GM18907 (cell line): ENCODE data around the gene THAP4.
"Not testable (repeated sequence)": the region's sequence is repeated elsewhere in the genome, so short reads cannot be mapped to it uniquely, and the experiment has no call there.

Source experiments
- ATAC-seq: cut with Tn5 transposase; IDR thresholded peaks from one replicate; pipeline ENCODE4 v1.9.1; 2021; ENCODE audit warnings: mild to moderate bottlenecking, moderate library complexity; ENCODE audit not compliant: unreplicated experiment

The THAP4 gene

GRCh38 chr2:241613017-241613780 lies 23.8 kb downstream of the THAP4 start:
- ATAC-seq = no peak

- no peak for ATAC-seq
Observed at GRCh38 chr2:241612156-241613016, 24.6 kb downstream of the THAP4 start.

DNA sequence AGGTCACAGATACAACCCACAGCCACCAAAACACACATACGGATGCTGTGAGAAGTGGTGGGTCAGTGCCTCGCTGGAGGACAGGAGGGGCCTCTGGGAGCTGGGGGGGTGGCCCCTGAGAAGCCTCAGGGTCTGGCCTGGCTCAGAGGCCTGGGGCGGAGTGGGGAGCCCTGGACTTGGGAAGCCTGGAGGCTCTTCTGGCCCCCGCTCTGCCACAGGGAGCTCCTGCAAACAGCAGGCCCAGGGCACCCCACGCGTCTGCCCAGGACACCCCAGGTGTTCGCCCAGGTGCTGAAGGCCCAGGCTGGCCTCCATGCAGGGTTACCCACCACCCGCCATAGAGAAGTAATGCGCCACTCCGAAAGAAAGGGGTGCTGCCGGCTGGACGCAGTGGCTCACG lies 25.9 kb downstream of the THAP4 start:
- no peak for ATAC-seq

DNA sequence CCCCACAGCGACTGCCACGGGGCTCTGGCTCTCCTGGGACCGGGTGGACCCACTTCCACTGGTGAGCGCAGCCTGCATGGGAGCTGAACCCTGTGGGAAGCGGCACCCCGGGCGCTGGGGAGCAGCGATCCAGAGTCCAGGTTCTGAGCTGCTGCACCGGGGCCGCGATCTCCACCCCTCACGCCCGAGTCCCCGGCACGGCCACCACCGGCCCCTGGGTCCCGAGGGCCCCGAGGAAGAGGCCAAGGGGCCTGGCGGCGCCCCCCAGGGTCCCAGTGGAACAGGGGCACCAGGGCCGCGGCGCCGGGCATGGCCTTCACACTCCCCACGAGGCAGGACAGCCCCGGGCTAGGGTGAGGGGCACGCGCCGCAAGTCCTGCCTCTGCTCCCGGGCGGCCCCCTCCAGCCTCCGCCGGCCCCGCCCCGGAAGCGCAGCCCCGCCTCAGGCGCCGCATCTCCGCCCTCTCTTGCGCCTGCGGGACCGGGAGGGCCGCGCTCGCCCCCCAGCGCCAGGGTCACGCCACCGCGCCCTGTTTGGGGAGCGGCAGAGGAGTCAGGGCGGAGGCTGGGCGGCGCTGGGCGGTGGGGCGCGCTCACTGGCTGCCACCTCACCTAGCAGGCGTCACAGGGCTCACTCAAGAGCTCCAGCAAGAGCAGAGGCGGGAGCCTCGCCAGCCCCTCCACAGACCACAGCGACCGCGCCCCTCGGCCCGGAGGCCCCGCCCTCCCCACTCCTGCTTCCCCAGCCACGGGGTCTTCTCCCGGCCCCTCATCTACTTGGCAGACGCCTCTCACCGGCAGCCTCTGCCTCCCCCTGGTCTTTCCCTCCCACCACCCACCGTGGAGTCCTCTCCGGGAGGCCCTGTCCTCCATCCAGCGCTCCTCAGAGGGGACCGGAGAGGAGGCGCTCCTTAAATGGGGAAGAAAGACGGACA lies 26.8 kb downstream of the THAP4 start:
- ATAC-seq = peak; percentile 90

DNA sequence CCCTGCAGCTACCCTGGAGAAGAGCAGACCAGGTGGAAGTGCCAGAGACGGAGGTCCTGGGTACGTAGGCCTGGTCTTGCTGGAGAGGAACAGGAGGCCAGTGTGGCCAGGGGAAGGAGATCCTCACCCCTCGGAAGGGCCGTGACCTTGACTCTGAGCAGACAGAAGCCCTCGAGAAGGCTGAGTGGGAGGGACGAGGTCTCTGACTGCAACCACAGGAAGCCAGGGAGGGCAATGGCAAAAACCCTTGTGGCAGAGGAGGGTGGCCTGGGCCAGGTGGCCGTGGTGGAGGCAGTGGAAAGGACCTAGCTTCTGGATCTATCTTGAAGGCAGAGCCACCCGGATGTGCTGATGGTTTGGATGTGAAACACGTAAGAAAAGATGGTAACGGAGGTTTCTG lies 28.1 kb downstream of the THAP4 start:
- ATAC-seq = no peak

DNA sequence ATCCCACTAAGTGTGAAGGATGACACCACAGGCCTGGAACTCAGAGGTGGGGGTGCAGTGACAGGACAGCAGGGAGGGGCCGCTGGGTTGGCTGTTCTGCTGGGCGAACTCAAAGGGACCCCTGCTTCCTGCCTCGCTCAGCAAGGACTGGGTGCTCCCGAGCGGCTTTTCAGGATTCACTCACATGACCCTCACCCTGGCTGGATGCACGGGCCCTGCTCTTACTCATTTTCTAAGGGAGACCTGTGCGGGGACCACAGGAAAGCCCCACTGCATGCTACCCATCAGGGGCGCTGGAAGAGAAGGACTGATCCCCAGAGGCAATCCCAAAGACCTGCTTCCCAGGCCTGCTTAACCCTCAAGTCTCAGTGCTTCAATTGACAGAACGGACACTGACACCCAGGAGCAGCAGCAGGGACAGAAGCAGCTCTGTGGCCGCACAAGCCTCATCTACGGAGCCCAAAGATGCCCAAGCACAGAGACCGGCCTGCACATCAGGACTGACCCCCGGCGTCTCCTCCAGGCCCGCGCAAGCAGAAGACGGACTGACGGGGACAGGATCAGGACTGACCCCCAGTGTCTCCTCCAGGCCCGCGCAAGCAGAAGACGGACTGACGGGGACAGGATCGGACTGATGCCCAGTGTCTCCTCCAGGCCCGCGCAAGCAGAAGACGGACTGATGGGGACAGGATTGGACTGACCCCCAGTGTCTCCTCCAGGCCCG lies 29.6 kb downstream of the THAP4 start:
- ATAC-seq = no peak

DNA sequence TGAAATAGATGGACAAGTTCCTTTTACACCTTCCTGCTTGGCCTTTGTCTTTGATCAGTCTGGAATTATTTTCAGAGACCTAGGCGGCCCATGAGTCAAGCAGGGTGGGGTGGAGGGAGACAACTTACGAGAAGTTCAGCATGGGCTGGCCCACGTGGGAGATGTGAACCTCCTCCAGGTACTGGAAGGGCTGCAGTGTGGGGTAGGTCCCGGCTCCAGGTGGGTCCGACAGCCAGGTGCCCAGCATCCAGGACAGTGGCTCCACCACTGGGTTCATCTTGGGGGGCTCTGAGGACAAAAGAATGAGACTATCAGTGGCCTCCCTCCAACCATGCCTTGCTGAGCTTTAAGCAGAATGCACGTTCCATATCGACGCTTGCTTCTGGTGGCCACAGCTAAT lies 30.8 kb downstream of the THAP4 start:
- no peak for ATAC-seq

DNA sequence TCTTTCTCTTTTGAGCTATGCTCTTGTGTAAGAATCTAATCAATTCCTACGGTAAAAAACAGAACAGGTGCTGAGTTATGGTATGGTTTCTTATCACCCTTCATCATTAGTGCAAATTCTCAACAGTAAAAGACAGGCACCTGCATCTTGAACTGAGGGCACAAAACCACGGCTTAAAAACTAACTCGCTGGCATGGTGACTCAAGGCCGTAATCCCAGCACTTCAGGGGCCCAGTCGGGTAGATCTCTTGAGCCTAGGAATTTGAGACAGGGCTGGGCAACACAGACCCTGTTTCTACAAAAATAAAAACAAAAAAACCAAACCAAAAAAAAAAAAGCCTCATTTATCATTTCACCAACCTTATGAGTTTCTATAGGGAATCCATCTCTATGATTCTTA lies 33.3 kb downstream of the THAP4 start:
- ATAC-seq = no peak

DNA sequence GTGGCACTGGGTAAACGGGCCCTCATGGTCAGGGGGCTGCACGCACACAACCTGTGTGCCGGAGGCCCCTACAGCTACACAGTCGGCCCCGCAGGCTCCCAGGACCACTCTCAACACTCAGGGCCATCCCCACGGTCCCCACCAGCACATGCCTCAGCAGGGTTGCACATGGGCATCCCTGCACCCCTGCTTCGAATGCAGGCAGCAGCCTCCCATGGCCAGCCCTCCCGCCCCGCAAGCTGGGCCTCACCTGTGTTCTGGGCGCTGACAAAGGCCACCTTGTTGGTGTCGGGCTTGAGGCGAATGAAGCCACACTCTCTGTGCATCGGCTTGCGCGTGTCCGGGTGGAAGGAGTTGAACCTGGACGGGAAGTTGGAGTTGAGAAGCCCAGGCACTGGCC lies 34.2 kb downstream of the THAP4 start:
- no peak for ATAC-seq

- ATAC-seq = no peak
Observed at GRCh38 chr2:241601841-241602240, 35.1 kb downstream of the THAP4 start.

GRCh38 chr2:241599615-241600014 lies 37.3 kb downstream of the THAP4 start:
- ATAC-seq = no peak

DNA sequence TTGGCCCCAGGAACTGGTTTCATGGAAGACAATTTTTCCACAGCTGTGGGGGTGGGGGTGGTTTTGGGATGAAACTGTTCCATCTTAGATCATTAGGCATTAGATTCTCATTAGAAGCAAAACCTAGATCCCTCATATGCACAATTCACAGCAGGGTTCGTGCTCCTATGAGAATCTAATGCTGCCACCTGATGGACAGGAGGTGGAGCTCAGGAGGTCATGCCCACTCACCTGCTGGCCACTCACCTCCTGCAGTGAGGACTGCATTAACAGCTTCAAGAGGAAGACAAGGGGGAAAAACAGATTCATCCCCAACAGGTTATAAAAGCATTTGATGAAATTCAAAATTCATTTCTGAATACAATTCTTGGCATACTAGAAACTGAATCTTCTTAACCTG lies 38.5 kb downstream of the THAP4 start:
- ATAC-seq = no peak

- no peak for ATAC-seq
Observed at GRCh38 chr2:241598061-241598460, 38.9 kb downstream of the THAP4 start.

- no peak for ATAC-seq
Observed at GRCh38 chr2:241597561-241597960, 39.4 kb downstream of the THAP4 start.

DNA sequence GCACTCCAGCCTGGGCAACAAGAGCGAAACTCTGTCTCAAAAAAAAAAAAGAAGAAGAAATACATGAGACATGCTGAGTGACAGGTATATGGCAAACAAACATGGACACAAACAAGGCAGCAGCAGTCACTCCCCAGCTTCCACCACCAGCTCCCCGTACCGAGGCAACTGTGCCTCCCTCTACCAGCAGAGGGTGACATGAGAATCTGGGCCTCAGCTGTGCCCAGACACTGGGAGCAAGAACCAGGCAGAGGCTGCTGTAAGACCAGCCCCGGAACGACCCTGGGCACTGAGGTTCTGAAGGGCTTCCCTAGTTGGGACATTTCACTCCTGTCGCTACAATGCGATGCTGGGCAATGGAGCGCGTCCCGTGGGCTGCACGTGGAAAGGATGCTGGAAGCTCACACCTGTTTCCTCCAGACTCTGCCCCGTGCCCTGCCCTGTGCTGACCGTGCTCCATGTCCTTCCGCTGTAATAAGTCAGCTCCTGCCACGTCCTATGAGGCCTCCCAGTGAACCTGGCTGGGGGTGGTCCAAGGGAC lies 41.3 kb downstream of the THAP4 start:
- no peak for ATAC-seq

DNA sequence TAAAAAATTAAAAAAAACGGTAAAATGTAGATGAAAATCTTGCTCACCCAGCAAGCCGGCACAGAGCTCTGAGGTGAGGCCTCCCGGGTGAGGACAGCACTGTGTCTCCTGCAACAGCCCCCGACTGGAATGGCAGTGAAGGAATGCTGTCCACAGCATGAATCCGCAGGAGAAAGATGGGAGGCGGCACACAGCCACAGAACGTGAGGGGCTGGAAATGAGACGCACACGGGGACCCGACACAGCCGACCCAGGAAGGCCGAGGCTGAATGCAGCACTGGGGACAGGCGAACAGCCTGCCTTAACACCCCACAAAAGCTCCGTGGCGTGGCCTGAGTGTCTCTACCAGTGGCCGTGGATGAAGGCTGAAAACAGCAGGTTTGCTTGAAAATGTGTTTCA lies 43.7 kb downstream of the THAP4 start:
- ATAC-seq = no peak

DNA sequence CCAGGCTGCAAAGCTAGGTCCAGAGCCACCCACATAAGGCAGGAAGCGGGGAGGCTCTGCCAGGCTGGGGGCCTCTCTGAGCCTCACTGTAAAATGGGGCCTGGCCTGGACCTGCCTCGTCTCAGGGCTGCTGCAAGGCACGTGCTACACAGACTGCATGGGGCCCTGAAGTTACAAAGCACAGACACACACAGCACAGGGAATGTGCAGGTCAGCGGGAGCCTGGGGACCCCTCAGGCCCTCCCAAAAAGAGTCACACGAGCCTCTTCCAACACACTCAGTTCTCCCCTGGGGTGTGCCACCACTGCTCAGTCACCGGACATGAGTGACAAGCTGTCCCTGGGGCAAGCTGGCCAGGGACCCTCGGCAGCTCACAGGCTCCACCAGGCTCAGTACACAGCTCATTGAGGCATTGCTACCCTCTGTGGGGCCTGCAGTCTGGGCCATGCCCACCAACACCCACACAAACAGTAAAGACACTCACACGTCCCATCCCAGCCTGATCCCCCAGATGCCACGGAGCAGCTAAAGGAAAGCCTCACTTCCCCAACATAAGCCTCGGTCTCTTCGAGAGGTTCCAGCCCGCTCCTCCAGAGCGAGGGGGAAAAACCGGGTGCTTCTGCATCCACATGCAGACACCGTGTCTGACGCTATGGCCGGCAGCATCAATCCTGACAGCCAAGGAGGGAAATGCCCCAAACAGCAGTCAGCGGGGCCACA lies 44.7 kb downstream of the THAP4 start:
- ATAC-seq = no peak

- ATAC-seq = not testable (repeated sequence)
Observed at GRCh38 chr2:241590496-241591455, 46.2 kb downstream of the THAP4 start.
